GM12878 (cell line): Measurements from ENCODE around the gene ERC2. TPM values are rescaled to one million over a fixed set of nuclear protein-coding genes. Genes with fewer than 3 reads are reported as not detected.

Experiments
- ATAC-seq: fragments of 200-7000 bp; cut with Tn5 transposase; 3 replicates; pipeline ENCODE4 v1.9.1; 2020; ENCODE audit warnings: mild to moderate bottlenecking, moderate library complexity
- BruUV-seq: library from RNA; stranded (reverse); fragments of 400-500 nt; replicated peaks from 2 replicates; lab custom pipeline; 2021; lab: Mats Ljungman, UMichigan
- CTCF ChIA-PET: fragments of 300-600 bp; sonication (Branson Sonifier 250); formaldehyde crosslinking; extraction: SDS; loops from one replicate; lab custom pipeline; 2021; ENCODE audit warnings: inconsistent platforms; lab: Yijun Ruan, JAX
- POLR2A ChIA-PET: fragments of 350-600 bp; formaldehyde crosslinking; extraction: SDS; loops from one replicate; lab custom pipeline; 2021; ENCODE audit warnings: inconsistent platforms; lab: Charles Lee
- RAD21 ChIA-PET: fragments of 300-600 bp; sonication (Branson Sonifier 250); formaldehyde crosslinking; loops from one replicate; lab custom pipeline; 2023; ENCODE audit warnings: antibody characterized with exemption; ENCODE audit not compliant: unreplicated experiment; lab: Charles Lee
- SMC1A ChIA-PET: fragments of 300-600 bp; sonication (Branson Sonifier 250); formaldehyde crosslinking; loops from one replicate; lab custom pipeline; 2023; ENCODE audit not compliant: unreplicated experiment, uncharacterized antibody; lab: Charles Lee
- DNase-seq: peaks from one replicate; pipeline ENCODE4 v3.0.0-alpha.2; 2011; ENCODE audit warnings: low read depth, low spot score
- FAIRE-seq: peaks from 3 replicates; lab custom pipeline; 2011; peaks lifted over from hg19 to GRCh38; lab: Jason Lieb, UNC
- H2AFZ ChIP-seq: 2 replicates; pipeline ENCODE4 v1.6.0; 2011; ENCODE audit warnings: low read depth, low read length, control low read depth; ENCODE audit not compliant: control insufficient read depth
- H3K27ac ChIP-seq: 2 replicates; pipeline ENCODE4 v1.5.1; 2011; ENCODE audit warnings: control low read depth; ENCODE audit not compliant: control insufficient read depth, insufficient read depth
- H3K27me3 ChIP-seq, 2 experiments: replicated peaks in 1 of 2; 2 replicates each; pipeline versions ENCODE4 v1.6.0 to v1.6.1; 2011; ENCODE audit warnings: low read length in 1 of 2; ENCODE audit not compliant: control insufficient read depth in 2 of 2, insufficient read depth in 2 of 2
- H3K36me3 ChIP-seq, 2 experiments: 2 replicates each; pipeline ENCODE4 v1.5.1; 2011; ENCODE audit warnings: low read length in 1 of 2; ENCODE audit not compliant: control insufficient read depth in 2 of 2, insufficient read depth in 2 of 2
- H3K4me1 ChIP-seq: 2 replicates; pipeline ENCODE4 v1.6.1; 2011; ENCODE audit warnings: mild to moderate bottlenecking, low read length, moderate library complexity, mixed read lengths; ENCODE audit not compliant: control insufficient read depth, insufficient read depth
- H3K4me2 ChIP-seq: 2 replicates; pipeline ENCODE4 v1.6.0; 2011; ENCODE audit warnings: control low read depth; ENCODE audit not compliant: control insufficient read depth, insufficient read depth
- H3K4me3 ChIP-seq: fragments of 200-600 bp; sonication (generic); 2 replicates; pipeline ENCODE4 v1.5.1; 2016
- H3K79me2 ChIP-seq: 2 replicates; pipeline ENCODE4 v1.6.0; 2011; ENCODE audit warnings: low read length; ENCODE audit not compliant: control insufficient read depth, insufficient read depth
- H3K9ac ChIP-seq: 2 replicates; pipeline ENCODE4 v1.8.0; 2011; ENCODE audit warnings: low read length, control low read depth, mixed read lengths; ENCODE audit not compliant: control insufficient read depth, insufficient read depth
- H3K9me3 ChIP-seq: replicated peaks from 3 replicates; pipeline ENCODE4 v1.5.1; 2011; ENCODE audit warnings: mild to moderate bottlenecking, low read length; ENCODE audit not compliant: control insufficient read depth, insufficient read depth
- H4K20me1 ChIP-seq: 2 replicates; pipeline ENCODE4 v1.6.0; 2011; ENCODE audit not compliant: control insufficient read depth, insufficient read depth
- ASH2L ChIP-seq: fragments of 300-600, 200-600 bp; sonication (generic); IDR thresholded peaks from 2 replicates; pipeline ENCODE4 v1.6.1; 2017; ENCODE audit warnings: low read depth, mild to moderate bottlenecking, borderline replicate concordance
- BMI1 ChIP-seq: fragments of 450-650 bp; IDR thresholded peaks from 2 replicates; pipeline ENCODE4 v1.6.1; 2016; ENCODE audit warnings: mild to moderate bottlenecking, moderate library complexity, borderline replicate concordance
- CHD2 ChIP-seq: IDR thresholded peaks from 2 replicates; pipeline ENCODE4 v1.6.1; 2011; ENCODE audit warnings: low read depth, low read length, improper control_type of control experiment, borderline replicate concordance
- E2F8 ChIP-seq: fragments of 450-650 bp; IDR thresholded peaks from 2 replicates; pipeline ENCODE4 v1.6.1; 2018; ENCODE audit warnings: mild to moderate bottlenecking, low read depth, moderate library complexity; ENCODE audit not compliant: partially characterized antibody
- ESRRA ChIP-seq: IDR thresholded peaks from 2 replicates; pipeline ENCODE4 v1.6.1; 2012; ENCODE audit warnings: mild to moderate bottlenecking, low read length, improper control_type of control experiment
- JUND ChIP-seq: IDR thresholded peaks from 2 replicates; pipeline ENCODE4 v1.6.1; 2012; ENCODE audit warnings: low read depth, mild to moderate bottlenecking, low read length, improper control_type of control experiment, moderate library complexity
- KDM1A ChIP-seq: fragments of 200-600 bp; sonication (generic); IDR thresholded peaks from 2 replicates; pipeline ENCODE4 v1.6.1; 2016; ENCODE audit warnings: borderline replicate concordance
- KLF5 ChIP-seq: fragments of 450-650 bp; IDR thresholded peaks from 2 replicates; pipeline ENCODE4 v1.6.1; 2014; ENCODE audit warnings: mild to moderate bottlenecking; ENCODE audit not compliant: partially characterized antibody
- LARP7 ChIP-seq: fragments of 450-650 bp; IDR thresholded peaks from 2 replicates; pipeline ENCODE4 v1.6.1; 2017; ENCODE audit warnings: mild to moderate bottlenecking
- MLLT1 ChIP-seq: fragments of 450-650 bp; IDR thresholded peaks from 2 replicates; pipeline ENCODE4 v1.6.1; 2016; ENCODE audit warnings: mild to moderate bottlenecking
- MTA2 ChIP-seq: fragments of 450-650 bp; IDR thresholded peaks from 2 replicates; pipeline ENCODE4 v1.6.1; 2016; ENCODE audit warnings: low read depth, mild to moderate bottlenecking, moderate library complexity
- MTA3 ChIP-seq: IDR thresholded peaks from 2 replicates; pipeline ENCODE4 v1.6.1; 2012; ENCODE audit warnings: low read length, inconsistent platforms, borderline replicate concordance
- NR2F1 ChIP-seq: fragments of 450-650 bp; conservative IDR thresholded peaks from 2 replicates; pipeline ENCODE4 v1.6.1; 2017; ENCODE audit warnings: mild to moderate bottlenecking
- NRF1 ChIP-seq: conservative IDR thresholded peaks from 2 replicates; pipeline ENCODE4 v1.6.1; 2011; ENCODE audit warnings: mild to moderate bottlenecking, low read depth, low read length, improper control_type of control experiment
- RELA ChIP-seq: fragments of 450-650 bp; IDR thresholded peaks from 2 replicates; pipeline ENCODE4 v1.8.0; 2014; ENCODE audit warnings: borderline replicate concordance; ENCODE audit not compliant: partially characterized antibody
- SMARCA5 ChIP-seq: fragments of 450-650 bp; IDR thresholded peaks from 2 replicates; pipeline ENCODE4 v1.6.1; 2017; ENCODE audit warnings: mild to moderate bottlenecking
- SREBF2 ChIP-seq: IDR thresholded peaks from 2 replicates; pipeline ENCODE4 v1.6.1; 2012; ENCODE audit warnings: mild to moderate bottlenecking, low read length
- ZNF274 ChIP-seq: IDR thresholded peaks from one replicate; pipeline ENCODE4 v1.8.0; 2011; ENCODE audit not compliant: insufficient read length, insufficient read depth
- WGBS: methylation state at CpG from one replicate; pipeline ENCODE4 v1.1.6; 2016; ENCODE audit warnings: low lambda C conversion rate; ENCODE audit not compliant: insufficient replicate concordance, insufficient coverage; ENCODE audit errors: missing lambda C conversion rate; 5-methylcytosine and 5-hydroxymethylcytosine counted together
- in situ Hi-C: fragments of 300-500 bp; cut with MboI; formaldehyde crosslinking; loops from 9 replicates; pipeline ENCODE4 v1.14.3; 2018; ENCODE audit warnings: mixed read lengths
- intact Hi-C: fragments of 100-400 bp; cut with micrococcal nuclease; formaldehyde crosslinking; loops from one replicate; pipeline ENCODE4 v1.14.2; 2022; ENCODE audit not compliant: unreplicated experiment
- polyA plus RNA-seq, 11 experiments: library from polyadenylated mRNA; depleted of rRNA in 4 of 11; unstranded in 6 of 11; stranded (reverse) in 5 of 11; fragments of >200 nt; fragmentation: Nextera tagmentation in 4 of 11; fragmentation: Illumina TruSeq in 1 of 11; extraction: Ambion mirVana in 4 of 11; extraction: Trizol in 1 of 11; gene quantifications; 1 replicate in 1 of 11; 2 replicates in 10 of 11; pipeline versions ENCODE4 v1.2.1 to v1.2.3, GENCODE V29; 2011 to 2016; ENCODE audit warnings: inconsistent platforms in 2 of 11, missing spikeins in 2 of 11, low read depth in 1 of 11
- total RNA-seq, 4 experiments: library from RNA; depleted of rRNA in 3 of 4; stranded (reverse); fragments of >200 nt in 3 of 4; fragmentation: Illumina TruSeq in 1 of 4; extraction: Trizol in 1 of 4; gene quantifications; 2 replicates each; pipeline versions ENCODE4 v1.2.1 to v1.2.3, GENCODE V29; 2013 to 2021

Gene ERC2
- total and polyA plus RNA-seq, 10 of the 15 experiments (the other 5 are each of a cell fraction or from before 2014, with no cell fraction given), result 0.06 to 1.4 (median 0.12) TPM; not detected in 3

GRCh38 chr3:55511895-55512570 lies 956.2 kb downstream of the ERC2 start:
- SMC1A ChIA-PET, result interaction anchor here (0.8 to 1.1 kb wide), 3 partner anchors 9 to 96 kb away, joined by 3 to 4 read pairs (median 3); no protein-coding TSS in a partner anchor
- DNase-seq (no peak), FAIRE-seq (no peak), ATAC-seq (peak; percentile 49)
- TF ChIP-seq E2F8 (no peak), LARP7 (no peak), NR2F1 (no peak), SREBF2 (no peak), NRF1 (no peak), MLLT1 (no peak), ZNF274 (no peak), MTA2 (no peak), CHD2 (no peak), JUND (no peak), ESRRA (no peak), ASH2L (no peak), KLF5 (no peak), KDM1A (no peak), MTA3 (no peak), SMARCA5 (no peak), RELA (no peak), BMI1 (no peak)
- Histone ChIP-seq H3K9ac (no peak overlapping the region), H3K4me1 (no peaks in the 10 kb centered on the region), H3K9me3 (no peaks in the 10 kb centered on the region), H3K4me2 (no peak overlapping the region), H3K27me3 (peaks cover 0 to 2% of the 10 kb centered on the region in 2 experiments; a peak in 1 of 4 replicates), H3K79me2 (no peaks in the 10 kb centered on the region), H3K4me3 (no peak overlapping the region), H4K20me1 (no peaks in the 10 kb centered on the region), H3K36me3 (no peaks in the 10 kb centered on the region), H3K27ac (no peak overlapping the region), H2AFZ (no peak overlapping the region)
- RAD21 ChIA-PET, result no interaction called here
- intact Hi-C loops, result loop anchor here (5.0 kb wide), 1 partner anchor 95 kb away; no protein-coding TSS in a partner anchor
- POLR2A ChIA-PET, result no interaction called here
- CTCF ChIA-PET, result no interaction called here
- no TSS peak for BruUV-seq
- WGBS, result 37% methylated on average over 7 of the region's 7 CpGs
- in situ Hi-C loops, result no loop called here
